GM23338 (cell line): ENCODE results near the gene CFAP90. TPM values are rescaled to one million over a fixed set of nuclear protein-coding genes. Genes with fewer than 3 reads are reported as not detected.

Experiments used
- ATAC-seq: fragments of 200-7000 bp; cut with Tn5 transposase; 3 replicates; pipeline ENCODE4 v1.9.1; 2020
- DNase-seq: peaks from one replicate; pipeline ENCODE4 v3.0.0-alpha.2; 2015; ENCODE audit warnings: low spot score
- H2AFZ ChIP-seq: fragments of 200-600 bp; sonication (generic); 2 replicates; pipeline ENCODE4 v1.8.0; 2016; ENCODE audit warnings: antibody characterized with exemption, mild to moderate bottlenecking, moderate library complexity
- H3F3A ChIP-seq: fragments of 200-600 bp; sonication (generic); replicated peaks from 2 replicates; pipeline ENCODE4 v1.8.0; 2017; ENCODE audit warnings: antibody characterized with exemption, mixed run types, low read depth
- H3K27ac ChIP-seq: fragments of 200-600 bp; sonication (generic); 2 replicates; pipeline ENCODE4 v1.6.1; 2016; ENCODE audit warnings: low read depth
- H3K27me3 ChIP-seq: fragments of 200-600 bp; sonication (generic); 2 replicates; pipeline ENCODE4 v1.8.0; 2016; ENCODE audit warnings: mild to moderate bottlenecking, mixed run types, moderate library complexity; ENCODE audit not compliant: insufficient read depth
- H3K36me3 ChIP-seq: fragments of 200-600 bp; sonication (generic); 2 replicates; pipeline ENCODE4 v1.8.0; 2016; ENCODE audit warnings: mild to moderate bottlenecking; ENCODE audit not compliant: insufficient read depth
- H3K4me1 ChIP-seq: fragments of 200-600 bp; sonication (generic); 2 replicates; pipeline ENCODE4 v1.8.0; 2016; ENCODE audit warnings: mild to moderate bottlenecking, moderate library complexity; ENCODE audit not compliant: insufficient read depth
- H3K4me2 ChIP-seq: fragments of 200-600 bp; sonication (generic); 2 replicates; pipeline ENCODE4 v1.7.1; 2017; ENCODE audit warnings: mixed run types
- H3K4me3 ChIP-seq: fragments of 200-600 bp; sonication (generic); 2 replicates; pipeline ENCODE4 v1.6.1; 2016; ENCODE audit warnings: mixed run types
- H3K79me2 ChIP-seq: fragments of 200-600 bp; sonication (generic); replicated peaks from 2 replicates; pipeline ENCODE4 v1.8.0; 2017; ENCODE audit warnings: mild to moderate bottlenecking; ENCODE audit not compliant: insufficient read depth
- H3K9me2 ChIP-seq: fragments of 200-600 bp; sonication (generic); 2 replicates; pipeline ENCODE4 v1.8.0; 2017; ENCODE audit not compliant: insufficient read depth
- H4K20me1 ChIP-seq: fragments of 200-600 bp; sonication (generic); replicated peaks from 2 replicates; pipeline ENCODE4 v1.8.0; 2017; ENCODE audit warnings: mild to moderate bottlenecking; ENCODE audit not compliant: insufficient read depth
- H3K27ac Mint-ChIP-seq: 2 replicates; pipeline ENCODE4 v1.8.0; 2020; ENCODE audit warnings: inconsistent platforms, mild to moderate bottlenecking, moderate library complexity, mixed read lengths
- H3K27me3 Mint-ChIP-seq: 3 replicates; pipeline ENCODE4 v1.8.0; 2022; ENCODE audit warnings: low read depth, mild to moderate bottlenecking, moderate library complexity, mixed read lengths, inconsistent platforms; ENCODE audit not compliant: insufficient read depth, poor library complexity
- H3K36me3 Mint-ChIP-seq: 3 replicates; pipeline ENCODE4 v1.8.0; 2021; ENCODE audit warnings: low read depth, mild to moderate bottlenecking, inconsistent platforms, moderate library complexity, mixed read lengths
- H3K4me1 Mint-ChIP-seq: 3 replicates; pipeline ENCODE4 v1.8.0; 2020; ENCODE audit warnings: mild to moderate bottlenecking, inconsistent platforms, mixed read lengths
- H3K4me3 Mint-ChIP-seq: 3 replicates; pipeline ENCODE4 v1.8.0; 2021; ENCODE audit warnings: moderate library complexity, mild to moderate bottlenecking, inconsistent platforms, mixed read lengths
- H3K9me3 Mint-ChIP-seq: 3 replicates; pipeline ENCODE4 v1.8.0; 2020; ENCODE audit warnings: moderate library complexity, mild to moderate bottlenecking, inconsistent platforms, mixed read lengths
- CREB1 ChIP-seq: fragments of 250-450 bp; sonication (Bioruptor Pico); IDR thresholded peaks from 2 replicates; pipeline ENCODE4 v1.5.0; 2020; ENCODE audit warnings: low read depth, mild to moderate bottlenecking, moderate library complexity
- EZH2 ChIP-seq: fragments of 200-600 bp; sonication (generic); IDR thresholded peaks from one replicate; pipeline ENCODE4 v1.8.0; 2017; ENCODE audit warnings: antibody characterized with exemption, mild to moderate bottlenecking, low read depth; ENCODE audit not compliant: unreplicated experiment
- EZH2phosphoT487 ChIP-seq: fragments of 200-600 bp; sonication (generic); IDR thresholded peaks from one replicate; pipeline ENCODE4 v1.8.1; 2018; ENCODE audit warnings: antibody characterized with exemption; ENCODE audit not compliant: unreplicated experiment
- JUNB ChIP-seq: IDR thresholded peaks from one replicate; pipeline ENCODE4 v1.6.1; 2016; ENCODE audit warnings: antibody characterized with exemption; ENCODE audit not compliant: unreplicated experiment
- NANOG ChIP-seq: IDR thresholded peaks from 2 replicates; pipeline ENCODE4 v1.6.1; 2016; ENCODE audit warnings: antibody characterized with exemption, borderline replicate concordance
- POLR2AphosphoS5 ChIP-seq: IDR thresholded peaks from 2 replicates; pipeline ENCODE4 v1.6.1; 2016; ENCODE audit warnings: antibody characterized with exemption, low read depth
- STAT1 ChIP-seq: IDR thresholded peaks from one replicate; pipeline ENCODE4 v1.6.1; 2016; ENCODE audit warnings: antibody characterized with exemption; ENCODE audit not compliant: unreplicated experiment
- ZNF114 ChIP-seq: fragments of 250-450 bp; sonication (Bioruptor Pico); IDR thresholded peaks from 2 replicates; pipeline ENCODE4 v1.5.0; 2020; ENCODE audit warnings: mild to moderate bottlenecking, moderate library complexity
- ZNF331 ChIP-seq: fragments of 250-450 bp; sonication (Bioruptor Pico); IDR thresholded peaks from 2 replicates; pipeline ENCODE4 v1.5.0; 2020; ENCODE audit warnings: low read depth, mild to moderate bottlenecking, moderate library complexity
- polyA plus RNA-seq: library from polyadenylated mRNA; unstranded; fragments of >200 nt; fragmentation: Nextera tagmentation; extraction: Ambion mirVana; gene quantifications from 2 replicates; pipeline ENCODE4 v1.2.1, GENCODE V29; 2016
- total RNA-seq: library from RNA; depleted of rRNA; stranded (reverse); fragments of >200 nt; shearing (Covaris generic); gene quantifications from 2 replicates; pipeline ENCODE4 v1.2.3, GENCODE V29; 2014
- TF ChIP-seq, protein P1 (sequence below): IDR thresholded peaks from 2 replicates; pipeline ENCODE4 v1.6.1; 2016; ENCODE audit warnings: antibody characterized with exemption
- TF ChIP-seq, protein P2 (sequence below), 2 experiments: fragments of 200-600 bp in 1 of 2; sonication (generic) in 1 of 2; conservative IDR thresholded peaks; 2 replicates each; pipeline versions ENCODE4 v1.5.1 to v1.6.1; 2016 to 2017; ENCODE audit warnings: antibody characterized with exemption in 2 of 2, low read depth in 2 of 2, mild to moderate bottlenecking in 2 of 2, moderate library complexity in 1 of 2
- TF ChIP-seq, protein P3 (sequence below): fragments of 250-450 bp; sonication (Bioruptor Pico); IDR thresholded peaks from 2 replicates; pipeline ENCODE4 v1.5.0; 2020; ENCODE audit warnings: mild to moderate bottlenecking, moderate library complexity
- TF ChIP-seq, protein P4 (sequence below): IDR thresholded peaks from one replicate; pipeline ENCODE4 v1.6.1; 2018; ENCODE audit warnings: antibody characterized with exemption; ENCODE audit not compliant: unreplicated experiment

The CFAP90 gene
- total and polyA plus RNA-seq, 2 experiments from 2014 or later: 0.10 to 1.0 TPM

DNA sequence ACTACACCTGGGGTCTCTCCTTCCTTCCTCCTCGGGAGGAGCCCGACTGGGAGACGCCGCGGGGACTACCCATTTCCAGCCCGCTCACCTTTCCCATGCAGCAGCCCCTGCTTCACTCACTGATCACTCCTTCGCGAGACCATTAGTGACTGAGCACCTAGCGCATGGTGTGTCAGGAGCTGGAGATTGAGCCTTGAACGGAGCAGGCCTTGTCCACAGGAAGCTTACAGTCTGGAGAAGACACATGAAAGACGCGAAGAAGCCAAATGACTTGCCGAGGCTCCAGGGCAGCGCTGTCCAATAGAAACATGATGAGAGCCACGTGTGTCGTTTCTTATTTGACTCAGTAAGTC is 283 bp upstream of the CFAP90 start:
- Mint-ChIP-seq H3K4me3 (peak overlapping the region; percentile 90), H3K36me3 (no peaks in the 10 kb centered on the region; the same call in 2 of the 3 replicates), H3K27ac (no peak overlapping the region), H3K27me3 (peaks cover 12% of the 10 kb centered on the region), H3K4me1 (peaks cover 8% of the 10 kb centered on the region), H3K9me3 (no peaks in the 10 kb centered on the region)
- TF ChIP-seq, protein P1, sequence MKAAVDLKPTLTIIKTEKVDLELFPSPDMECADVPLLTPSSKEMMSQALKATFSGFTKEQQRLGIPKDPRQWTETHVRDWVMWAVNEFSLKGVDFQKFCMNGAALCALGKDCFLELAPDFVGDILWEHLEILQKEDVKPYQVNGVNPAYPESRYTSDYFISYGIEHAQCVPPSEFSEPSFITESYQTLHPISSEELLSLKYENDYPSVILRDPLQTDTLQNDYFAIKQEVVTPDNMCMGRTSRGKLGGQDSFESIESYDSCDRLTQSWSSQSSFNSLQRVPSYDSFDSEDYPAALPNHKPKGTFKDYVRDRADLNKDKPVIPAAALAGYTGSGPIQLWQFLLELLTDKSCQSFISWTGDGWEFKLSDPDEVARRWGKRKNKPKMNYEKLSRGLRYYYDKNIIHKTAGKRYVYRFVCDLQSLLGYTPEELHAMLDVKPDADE: no peak
- TF ChIP-seq, protein P2, sequence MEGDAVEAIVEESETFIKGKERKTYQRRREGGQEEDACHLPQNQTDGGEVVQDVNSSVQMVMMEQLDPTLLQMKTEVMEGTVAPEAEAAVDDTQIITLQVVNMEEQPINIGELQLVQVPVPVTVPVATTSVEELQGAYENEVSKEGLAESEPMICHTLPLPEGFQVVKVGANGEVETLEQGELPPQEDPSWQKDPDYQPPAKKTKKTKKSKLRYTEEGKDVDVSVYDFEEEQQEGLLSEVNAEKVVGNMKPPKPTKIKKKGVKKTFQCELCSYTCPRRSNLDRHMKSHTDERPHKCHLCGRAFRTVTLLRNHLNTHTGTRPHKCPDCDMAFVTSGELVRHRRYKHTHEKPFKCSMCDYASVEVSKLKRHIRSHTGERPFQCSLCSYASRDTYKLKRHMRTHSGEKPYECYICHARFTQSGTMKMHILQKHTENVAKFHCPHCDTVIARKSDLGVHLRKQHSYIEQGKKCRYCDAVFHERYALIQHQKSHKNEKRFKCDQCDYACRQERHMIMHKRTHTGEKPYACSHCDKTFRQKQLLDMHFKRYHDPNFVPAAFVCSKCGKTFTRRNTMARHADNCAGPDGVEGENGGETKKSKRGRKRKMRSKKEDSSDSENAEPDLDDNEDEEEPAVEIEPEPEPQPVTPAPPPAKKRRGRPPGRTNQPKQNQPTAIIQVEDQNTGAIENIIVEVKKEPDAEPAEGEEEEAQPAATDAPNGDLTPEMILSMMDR (conservative IDR thresholded peaks at IDR 0.05; ENCODE audit: low read depth in 2 of 2): no peak
- TF ChIP-seq, protein P3, sequence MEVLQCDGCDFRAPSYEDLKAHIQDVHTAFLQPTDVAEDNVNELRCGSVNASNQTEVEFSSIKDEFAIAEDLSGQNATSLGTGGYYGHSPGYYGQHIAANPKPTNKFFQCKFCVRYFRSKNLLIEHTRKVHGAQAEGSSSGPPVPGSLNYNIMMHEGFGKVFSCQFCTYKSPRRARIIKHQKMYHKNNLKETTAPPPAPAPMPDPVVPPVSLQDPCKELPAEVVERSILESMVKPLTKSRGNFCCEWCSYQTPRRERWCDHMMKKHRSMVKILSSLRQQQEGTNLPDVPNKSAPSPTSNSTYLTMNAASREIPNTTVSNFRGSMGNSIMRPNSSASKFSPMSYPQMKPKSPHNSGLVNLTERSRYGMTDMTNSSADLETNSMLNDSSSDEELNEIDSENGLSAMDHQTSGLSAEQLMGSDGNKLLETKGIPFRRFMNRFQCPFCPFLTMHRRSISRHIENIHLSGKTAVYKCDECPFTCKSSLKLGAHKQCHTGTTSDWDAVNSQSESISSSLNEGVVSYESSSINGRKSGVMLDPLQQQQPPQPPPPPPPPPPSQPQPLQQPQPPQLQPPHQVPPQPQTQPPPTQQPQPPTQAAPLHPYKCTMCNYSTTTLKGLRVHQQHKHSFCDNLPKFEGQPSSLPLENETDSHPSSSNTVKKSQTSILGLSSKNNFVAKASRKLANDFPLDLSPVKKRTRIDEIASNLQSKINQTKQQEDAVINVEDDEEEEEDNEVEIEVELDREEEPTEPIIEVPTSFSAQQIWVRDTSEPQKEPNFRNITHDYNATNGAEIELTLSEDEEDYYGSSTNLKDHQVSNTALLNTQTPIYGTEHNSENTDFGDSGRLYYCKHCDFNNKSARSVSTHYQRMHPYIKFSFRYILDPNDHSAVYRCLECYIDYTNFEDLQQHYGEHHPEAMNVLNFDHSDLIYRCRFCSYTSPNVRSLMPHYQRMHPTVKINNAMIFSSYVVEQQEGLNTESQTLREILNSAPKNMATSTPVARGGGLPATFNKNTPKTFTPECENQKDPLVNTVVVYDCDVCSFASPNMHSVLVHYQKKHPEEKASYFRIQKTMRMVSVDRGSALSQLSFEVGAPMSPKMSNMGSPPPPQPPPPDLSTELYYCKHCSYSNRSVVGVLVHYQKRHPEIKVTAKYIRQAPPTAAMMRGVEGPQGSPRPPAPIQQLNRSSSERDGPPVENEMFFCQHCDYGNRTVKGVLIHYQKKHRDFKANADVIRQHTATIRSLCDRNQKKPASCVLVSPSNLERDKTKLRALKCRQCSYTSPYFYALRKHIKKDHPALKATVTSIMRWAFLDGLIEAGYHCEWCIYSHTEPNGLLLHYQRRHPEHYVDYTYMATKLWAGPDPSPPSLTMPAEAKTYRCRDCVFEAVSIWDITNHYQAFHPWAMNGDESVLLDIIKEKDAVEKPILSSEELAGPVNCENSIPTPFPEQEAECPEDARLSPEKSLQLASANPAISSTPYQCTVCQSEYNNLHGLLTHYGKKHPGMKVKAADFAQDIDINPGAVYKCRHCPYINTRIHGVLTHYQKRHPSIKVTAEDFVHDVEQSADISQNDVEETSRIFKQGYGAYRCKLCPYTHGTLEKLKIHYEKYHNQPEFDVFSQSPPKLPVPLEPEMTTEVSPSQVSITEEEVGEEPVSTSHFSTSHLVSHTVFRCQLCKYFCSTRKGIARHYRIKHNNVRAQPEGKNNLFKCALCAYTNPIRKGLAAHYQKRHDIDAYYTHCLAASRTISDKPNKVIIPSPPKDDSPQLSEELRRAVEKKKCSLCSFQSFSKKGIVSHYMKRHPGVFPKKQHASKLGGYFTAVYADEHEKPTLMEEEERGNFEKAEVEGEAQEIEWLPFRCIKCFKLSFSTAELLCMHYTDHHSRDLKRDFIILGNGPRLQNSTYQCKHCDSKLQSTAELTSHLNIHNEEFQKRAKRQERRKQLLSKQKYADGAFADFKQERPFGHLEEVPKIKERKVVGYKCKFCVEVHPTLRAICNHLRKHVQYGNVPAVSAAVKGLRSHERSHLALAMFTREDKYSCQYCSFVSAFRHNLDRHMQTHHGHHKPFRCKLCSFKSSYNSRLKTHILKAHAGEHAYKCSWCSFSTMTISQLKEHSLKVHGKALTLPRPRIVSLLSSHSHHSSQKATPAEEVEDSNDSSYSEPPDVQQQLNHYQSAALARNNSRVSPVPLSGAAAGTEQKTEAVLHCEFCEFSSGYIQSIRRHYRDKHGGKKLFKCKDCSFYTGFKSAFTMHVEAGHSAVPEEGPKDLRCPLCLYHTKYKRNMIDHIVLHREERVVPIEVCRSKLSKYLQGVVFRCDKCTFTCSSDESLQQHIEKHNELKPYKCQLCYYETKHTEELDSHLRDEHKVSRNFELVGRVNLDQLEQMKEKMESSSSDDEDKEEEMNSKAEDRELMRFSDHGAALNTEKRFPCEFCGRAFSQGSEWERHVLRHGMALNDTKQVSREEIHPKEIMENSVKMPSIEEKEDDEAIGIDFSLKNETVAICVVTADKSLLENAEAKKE (CRISPR knock-in tag): no peak
- no peak for TF ChIP-seq ZNF331
- TF ChIP-seq ZNF114 (CRISPR knock-in tag): no peak
- no peak for TF ChIP-seq POLR2AphosphoS5
- no peak for TF ChIP-seq NANOG
- no peak for TF ChIP-seq EZH2
- TF ChIP-seq EZH2phosphoT487: no peak
- TF ChIP-seq, protein P4, sequence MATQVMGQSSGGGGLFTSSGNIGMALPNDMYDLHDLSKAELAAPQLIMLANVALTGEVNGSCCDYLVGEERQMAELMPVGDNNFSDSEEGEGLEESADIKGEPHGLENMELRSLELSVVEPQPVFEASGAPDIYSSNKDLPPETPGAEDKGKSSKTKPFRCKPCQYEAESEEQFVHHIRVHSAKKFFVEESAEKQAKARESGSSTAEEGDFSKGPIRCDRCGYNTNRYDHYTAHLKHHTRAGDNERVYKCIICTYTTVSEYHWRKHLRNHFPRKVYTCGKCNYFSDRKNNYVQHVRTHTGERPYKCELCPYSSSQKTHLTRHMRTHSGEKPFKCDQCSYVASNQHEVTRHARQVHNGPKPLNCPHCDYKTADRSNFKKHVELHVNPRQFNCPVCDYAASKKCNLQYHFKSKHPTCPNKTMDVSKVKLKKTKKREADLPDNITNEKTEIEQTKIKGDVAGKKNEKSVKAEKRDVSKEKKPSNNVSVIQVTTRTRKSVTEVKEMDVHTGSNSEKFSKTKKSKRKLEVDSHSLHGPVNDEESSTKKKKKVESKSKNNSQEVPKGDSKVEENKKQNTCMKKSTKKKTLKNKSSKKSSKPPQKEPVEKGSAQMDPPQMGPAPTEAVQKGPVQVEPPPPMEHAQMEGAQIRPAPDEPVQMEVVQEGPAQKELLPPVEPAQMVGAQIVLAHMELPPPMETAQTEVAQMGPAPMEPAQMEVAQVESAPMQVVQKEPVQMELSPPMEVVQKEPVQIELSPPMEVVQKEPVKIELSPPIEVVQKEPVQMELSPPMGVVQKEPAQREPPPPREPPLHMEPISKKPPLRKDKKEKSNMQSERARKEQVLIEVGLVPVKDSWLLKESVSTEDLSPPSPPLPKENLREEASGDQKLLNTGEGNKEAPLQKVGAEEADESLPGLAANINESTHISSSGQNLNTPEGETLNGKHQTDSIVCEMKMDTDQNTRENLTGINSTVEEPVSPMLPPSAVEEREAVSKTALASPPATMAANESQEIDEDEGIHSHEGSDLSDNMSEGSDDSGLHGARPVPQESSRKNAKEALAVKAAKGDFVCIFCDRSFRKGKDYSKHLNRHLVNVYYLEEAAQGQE: no peak
- no peak for TF ChIP-seq STAT1
- no peak for TF ChIP-seq JUNB
- no peak for TF ChIP-seq CREB1 (CRISPR knock-in tag)
- Histone ChIP-seq H3K36me3 (no peaks in the 10 kb centered on the region), H3K4me3 (peak overlapping the region; percentile 79), H3K4me1 (peaks cover 9% of the 10 kb centered on the region; the same call in 1 of the 2 replicates), H3K27me3 (peaks cover 18% of the 10 kb centered on the region), H3K4me2 (peak overlapping the region; percentile 82), H3F3A (0 out of 2 replicates have a peak, but pooled peaks cover 4% of the 10 kb centered on the region), H3K27ac (no peak overlapping the region), H3K9me2 (0 out of 2 replicates have a peak, but pooled peaks cover 9% of the 10 kb centered on the region), H4K20me1 (no peaks in the 10 kb centered on the region), H3K79me2 (no peaks in the 10 kb centered on the region), H2AFZ (peak overlapping the region; percentile 99)
- no peak for ATAC-seq
- no peak for DNase-seq
